GM19043 (cell line): Measurements from ENCODE around the gene DNAH12.
"Not testable (repeated sequence)": the region's sequence is repeated elsewhere in the genome, so short reads cannot be mapped to it uniquely, and the experiment has no call there.

Experiments
- ATAC-seq: cut with Tn5 transposase; IDR thresholded peaks from one replicate; pipeline ENCODE4 v1.9.1; 2021; ENCODE audit warnings: low read depth; ENCODE audit not compliant: unreplicated experiment

DNAH12 gene

DNA sequence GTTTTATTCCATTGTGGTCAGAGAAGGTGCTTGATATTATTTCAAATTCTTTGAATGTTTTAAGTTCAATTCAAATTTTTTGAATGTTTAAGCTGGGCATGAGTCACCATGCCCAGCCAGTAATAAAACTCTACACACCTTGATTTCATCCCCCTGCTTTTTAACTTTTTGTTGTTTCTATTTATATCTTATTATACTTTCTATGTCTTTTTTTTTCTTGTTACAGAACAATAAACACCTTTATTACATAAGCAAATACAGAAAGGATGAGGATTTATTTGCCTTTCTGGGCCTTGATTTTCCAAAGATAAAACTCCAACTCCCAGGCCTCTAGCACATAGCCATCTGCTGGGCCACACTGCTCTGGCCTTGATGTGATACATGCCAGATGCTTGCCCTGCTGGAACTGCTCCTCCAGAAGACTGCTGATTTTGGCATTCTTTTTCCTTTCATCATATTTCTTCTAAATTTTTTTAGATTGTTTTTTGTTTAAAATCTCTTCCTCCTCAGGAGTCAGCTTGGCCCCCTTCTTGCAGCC, 14.0 kb downstream of the DNAH12 start:
- no peak for ATAC-seq

GRCh38 chr3:57518276-57518915, 25.7 kb downstream of the DNAH12 start:
- ATAC-seq: no peak

GRCh38 chr3:57512166-57512565, 32.0 kb downstream of the DNAH12 start:
- no peak for ATAC-seq

DNA sequence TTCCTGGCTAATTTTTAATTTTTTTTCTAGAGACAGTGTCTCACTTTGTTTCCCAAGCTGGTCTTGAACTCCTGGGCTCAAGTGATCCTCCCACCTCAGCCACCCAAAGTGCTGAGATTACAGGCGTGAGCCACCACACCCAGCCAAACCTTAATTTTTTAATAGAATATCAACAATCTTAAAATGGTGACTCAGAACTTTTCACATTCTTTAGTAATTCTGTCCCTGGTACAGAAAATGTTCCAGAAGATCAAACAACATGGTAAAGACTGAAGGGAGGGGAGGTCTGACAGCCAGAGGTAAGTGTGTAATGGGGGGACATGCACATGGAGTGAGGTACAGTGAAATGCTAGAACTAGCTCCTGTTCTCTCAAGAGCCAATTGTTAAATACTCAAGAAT, 38.2 kb downstream of the DNAH12 start:
- no peak for ATAC-seq

DNA sequence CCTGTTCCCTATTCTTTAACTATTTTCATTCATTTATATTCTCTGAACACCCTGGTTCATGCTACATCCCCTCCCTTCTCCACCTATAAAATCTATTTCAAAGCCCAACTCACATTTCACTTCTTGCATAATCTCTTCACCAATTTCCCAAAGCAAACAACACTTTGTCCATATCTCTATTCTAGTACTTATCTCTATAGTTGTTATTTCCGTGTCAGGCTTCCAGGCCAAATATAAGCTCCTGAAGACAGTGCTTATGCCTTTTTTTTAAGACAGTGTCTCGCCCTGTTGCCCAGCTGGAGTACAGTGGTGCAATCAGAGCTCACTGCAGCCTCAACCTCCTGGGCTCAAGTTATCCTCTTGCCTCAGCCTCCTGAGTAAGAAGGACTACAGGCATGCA, 43.6 kb downstream of the DNAH12 start:
- ATAC-seq: no peak

DNA sequence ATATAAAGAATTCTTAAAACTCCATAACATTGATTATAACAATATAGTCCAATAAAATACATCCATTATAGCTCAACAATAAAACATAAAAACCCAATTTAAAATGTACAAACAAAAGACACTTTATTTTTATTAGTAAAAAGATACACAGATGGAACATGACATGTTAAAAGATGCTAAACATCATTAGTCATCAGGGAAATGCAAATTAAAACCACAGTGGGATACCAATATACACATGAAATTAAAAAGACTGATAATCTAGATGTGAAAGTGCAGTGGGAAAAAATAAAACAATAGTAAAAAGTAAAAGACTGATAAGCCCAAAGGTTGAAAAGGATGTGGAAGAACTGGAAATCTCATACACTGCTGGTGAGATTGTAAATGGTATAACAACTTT, 46.2 kb downstream of the DNAH12 start:
- ATAC-seq: no peak

DNA sequence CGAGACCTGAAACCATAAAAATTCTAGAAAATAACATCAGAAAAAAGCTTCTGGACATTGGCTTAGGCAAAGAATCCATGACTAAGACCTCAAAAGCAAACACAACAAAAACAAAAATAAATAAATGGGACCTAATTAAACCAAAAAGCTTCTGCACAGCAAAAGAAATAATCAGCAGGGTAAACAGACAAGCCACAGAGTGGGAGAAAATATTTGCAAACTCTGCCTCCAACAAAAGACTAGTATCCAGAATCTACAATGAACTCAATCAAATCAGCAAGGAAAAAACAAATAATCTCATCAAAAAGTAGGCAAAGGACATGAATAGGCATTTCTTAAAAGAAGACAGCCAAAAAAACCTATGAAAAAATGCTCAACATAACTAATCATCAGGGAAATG, 59.6 kb downstream of the DNAH12 start:
- ATAC-seq: no peak

DNA sequence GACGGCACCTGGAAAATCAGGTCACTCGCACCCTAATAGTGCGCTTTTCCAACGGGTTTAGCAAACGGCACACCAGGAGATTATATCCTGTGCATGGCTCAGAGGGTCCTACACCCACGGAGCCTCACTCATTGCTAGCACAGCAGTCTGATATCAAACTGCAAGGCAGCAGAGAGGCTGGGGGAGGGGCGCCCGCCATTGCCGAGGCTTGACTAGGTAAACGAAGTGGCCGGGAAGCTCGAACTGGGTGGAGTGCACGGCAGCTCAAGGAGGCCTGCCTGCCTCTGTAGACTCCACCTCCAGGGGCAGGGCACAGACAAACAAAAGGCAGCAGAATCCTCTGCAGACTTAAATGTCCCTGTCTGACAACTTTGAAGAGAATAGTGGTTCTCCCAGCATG, 67.0 kb downstream of the DNAH12 start:
- ATAC-seq: not testable (repeated sequence)

- no peak for ATAC-seq
Measured at GRCh38 chr3:57464801-57465200, 79.3 kb downstream of the DNAH12 start.

- no peak for ATAC-seq
Measured at GRCh38 chr3:57464011-57464410, 80.1 kb downstream of the DNAH12 start.

DNA sequence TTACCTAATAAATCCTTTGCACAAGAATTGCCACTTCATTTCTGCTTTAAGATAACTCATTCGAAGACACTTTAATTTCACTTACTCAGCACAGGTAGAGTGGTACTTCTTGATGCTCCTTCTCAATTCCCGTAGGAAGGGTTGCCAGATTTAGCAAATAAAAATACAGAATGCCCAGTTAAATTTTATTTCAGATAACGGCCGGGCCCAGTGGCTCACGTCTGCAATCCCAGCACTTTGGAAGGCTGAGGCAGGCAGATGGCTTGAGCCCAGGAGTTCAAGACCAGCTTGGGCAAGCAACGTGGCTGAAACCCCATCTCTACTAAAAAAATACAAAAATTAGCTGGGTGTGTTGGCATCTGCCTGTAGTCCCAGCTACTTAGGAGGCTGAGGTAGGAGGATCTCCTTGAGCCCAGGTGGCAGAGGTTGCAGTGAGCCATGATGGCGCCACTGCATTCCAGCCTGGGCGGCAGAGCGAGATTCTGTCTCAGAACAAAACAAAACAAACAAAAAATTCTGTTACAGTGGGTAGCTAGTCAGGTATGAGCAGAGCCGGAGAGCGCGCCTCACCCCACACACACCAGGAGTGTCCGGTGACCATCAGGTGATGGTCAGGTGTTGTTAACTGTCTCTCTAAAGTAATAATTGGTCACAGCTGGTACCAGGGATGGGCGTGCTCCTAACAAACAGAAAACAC, 92.8 kb downstream of the DNAH12 start:
- no peak for ATAC-seq

DNA sequence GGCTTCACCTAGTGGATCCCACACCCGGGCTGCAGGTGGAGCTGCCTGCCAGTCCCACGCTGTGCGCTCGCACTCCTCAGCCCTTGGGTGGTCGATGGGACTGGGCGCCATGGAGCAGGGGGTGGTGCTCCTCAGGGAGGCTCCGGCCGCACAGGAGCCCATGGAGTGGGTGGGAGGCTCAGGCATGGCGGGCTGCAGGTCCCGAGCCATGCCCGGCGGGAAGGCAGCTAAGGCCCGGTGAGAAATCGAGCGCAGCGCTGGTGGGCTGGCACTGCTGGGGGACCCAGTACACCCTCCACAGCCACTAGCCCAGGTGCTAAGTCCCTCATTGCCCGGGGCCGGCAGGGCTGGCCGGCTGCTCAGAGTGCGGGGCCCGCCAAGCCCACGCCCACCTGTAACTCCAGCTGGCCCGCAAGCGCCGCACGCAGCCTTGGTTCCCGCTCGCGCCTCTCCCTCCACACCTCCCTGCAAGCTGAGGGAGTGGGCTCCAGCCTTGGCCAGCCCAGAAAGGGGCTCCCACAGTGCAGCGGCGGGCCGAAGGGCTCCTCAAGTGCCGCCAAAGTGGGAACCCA, 94.8 kb downstream of the DNAH12 start:
- not testable (repeated sequence) for ATAC-seq

DNA sequence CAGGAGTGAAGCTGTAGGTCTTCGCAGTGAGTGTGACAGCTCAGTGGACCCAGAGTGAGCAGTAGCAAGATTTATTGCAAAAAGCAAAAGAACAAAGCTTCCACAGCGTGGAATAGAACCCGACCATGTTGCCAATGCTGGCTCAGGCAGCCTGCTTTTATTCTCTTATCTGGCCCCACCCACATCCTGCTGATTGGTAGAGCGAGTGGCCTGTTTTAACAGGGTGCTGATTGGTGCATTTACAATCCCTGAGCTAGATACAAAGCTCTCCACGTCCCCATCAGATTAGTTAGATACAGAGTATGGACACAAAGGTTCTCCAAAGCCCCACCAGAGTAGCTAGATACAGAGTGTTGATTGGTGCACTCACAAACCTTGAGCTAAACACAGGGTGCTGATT, 95.7 kb downstream of the DNAH12 start:
- ATAC-seq: not testable (repeated sequence)

- no peak for ATAC-seq
Measured at GRCh38 chr3:57446318-57446841, 97.8 kb downstream of the DNAH12 start.

DNA sequence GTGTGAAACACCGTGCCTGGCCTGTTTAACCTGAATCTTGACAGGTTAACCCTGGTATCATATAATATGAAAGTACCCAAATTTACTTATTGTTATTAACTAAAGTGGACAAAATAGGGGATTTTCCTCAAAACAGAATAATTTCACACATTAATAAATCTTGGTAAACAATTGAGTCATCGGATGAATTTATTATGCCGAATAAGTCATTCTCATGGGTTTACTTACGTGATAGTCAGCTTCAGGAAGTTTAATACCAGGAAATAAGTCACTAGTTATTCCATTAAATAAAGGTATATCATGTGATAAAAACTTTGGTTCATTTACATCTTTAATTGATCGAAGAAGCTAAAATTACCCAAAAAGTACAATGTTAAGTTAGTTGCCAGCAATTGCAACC, 99.7 kb downstream of the DNAH12 start:
- no peak for ATAC-seq

- ATAC-seq: not testable (repeated sequence)
Measured at GRCh38 chr3:57440144-57440543, 104.0 kb downstream of the DNAH12 start.

DNA sequence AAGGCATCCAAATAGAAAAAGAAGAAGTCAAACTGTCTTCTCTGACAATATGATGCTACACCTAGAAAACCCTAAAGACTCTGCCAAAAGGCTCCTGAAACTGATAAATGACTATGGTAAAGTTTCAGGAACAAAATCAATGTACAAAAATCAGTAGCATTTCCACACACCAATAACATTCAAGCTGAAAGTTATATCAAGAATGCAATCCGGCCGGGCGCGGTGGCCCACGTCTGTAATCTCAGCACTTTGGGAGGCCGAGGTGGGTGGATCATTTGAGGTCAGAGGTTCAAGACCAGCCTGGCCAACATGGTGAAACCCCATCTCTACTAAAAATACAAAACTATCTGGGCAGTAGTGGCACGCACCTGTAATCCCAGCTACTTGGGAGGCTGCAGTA, 105.7 kb downstream of the DNAH12 start:
- ATAC-seq: not testable (repeated sequence)

- no peak for ATAC-seq
Measured at GRCh38 chr3:57436195-57436761, 107.9 kb downstream of the DNAH12 start.

GRCh38 chr3:57434041-57434440, 110.1 kb downstream of the DNAH12 start:
- no peak for ATAC-seq

DNA sequence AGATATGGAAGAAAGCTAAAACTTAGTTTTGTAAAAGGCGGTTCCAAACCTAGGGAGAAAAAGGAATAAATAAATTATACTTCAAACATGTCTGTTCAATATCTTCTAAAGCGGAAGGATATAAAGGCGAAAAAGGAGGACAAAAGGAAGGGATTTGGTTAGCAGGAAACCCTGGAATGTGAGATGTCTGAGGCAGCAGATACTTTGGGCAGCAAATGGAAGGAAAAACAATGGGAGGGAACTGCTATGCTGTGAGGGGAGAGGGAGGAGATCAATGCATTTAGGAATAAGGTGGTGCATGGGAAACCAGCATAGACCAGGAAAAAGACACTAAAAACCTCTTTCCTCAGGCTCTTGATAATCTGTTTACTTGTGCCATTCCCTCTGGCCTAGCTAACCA, 120.8 kb downstream of the DNAH12 start:
- ATAC-seq: no peak

GRCh38 chr3:57421336-57421735, 122.8 kb downstream of the DNAH12 start:
- no peak for ATAC-seq
